Measurements from ENCODE around the gene LST1.

Gene LST1

DNA sequence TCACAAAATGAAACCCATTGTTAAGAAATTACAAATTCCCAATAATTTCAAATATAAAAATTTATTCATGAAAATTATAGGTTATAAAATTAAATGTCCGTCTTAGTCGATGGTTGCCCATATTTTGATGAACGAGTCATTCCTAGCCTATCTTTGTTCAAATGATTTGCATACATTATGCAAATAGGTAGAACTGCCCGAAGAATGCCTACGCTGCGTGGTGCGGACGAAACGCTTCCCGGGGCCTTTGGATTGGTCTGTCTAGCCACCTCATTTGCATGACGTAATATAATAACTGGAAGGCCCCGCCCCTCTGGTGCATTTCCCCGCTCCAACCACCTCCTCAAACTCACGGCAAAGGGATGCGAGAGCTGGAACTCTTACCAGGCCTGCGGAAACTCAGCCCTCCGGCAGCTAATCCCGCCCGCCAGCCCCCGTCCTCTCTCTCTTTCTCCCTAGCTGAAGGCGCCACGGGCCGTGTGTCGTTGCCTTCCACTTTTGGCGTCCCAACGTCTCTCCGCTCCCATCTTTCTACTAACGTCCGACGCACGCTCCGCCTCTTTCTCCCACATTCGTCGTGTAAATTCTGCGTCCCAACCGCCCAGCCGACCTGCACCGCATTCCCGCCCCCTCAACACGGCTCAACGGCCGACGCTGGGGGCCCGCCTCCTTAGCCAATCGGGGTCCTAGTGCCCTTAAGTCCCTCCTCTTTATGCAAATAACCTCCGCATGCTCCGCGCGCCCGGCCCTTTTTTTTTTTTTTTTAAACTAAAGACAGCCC, 33.9 kb downstream of the LST1 start:
- POLR2A ChIA-PET: interaction anchor here (0.6 to 2.1 kb wide), 4 partner anchors 14 to 45 kb away, joined by 3 to 6 read pairs (median 4); partner anchors contain the start of genes BAG6 and TNF
- CTCF ChIA-PET: no interaction called here
- DNase-seq (ENCODE audit: extremely low spot score): peak; percentile 86
- TF ChIP-seq, protein P1, sequence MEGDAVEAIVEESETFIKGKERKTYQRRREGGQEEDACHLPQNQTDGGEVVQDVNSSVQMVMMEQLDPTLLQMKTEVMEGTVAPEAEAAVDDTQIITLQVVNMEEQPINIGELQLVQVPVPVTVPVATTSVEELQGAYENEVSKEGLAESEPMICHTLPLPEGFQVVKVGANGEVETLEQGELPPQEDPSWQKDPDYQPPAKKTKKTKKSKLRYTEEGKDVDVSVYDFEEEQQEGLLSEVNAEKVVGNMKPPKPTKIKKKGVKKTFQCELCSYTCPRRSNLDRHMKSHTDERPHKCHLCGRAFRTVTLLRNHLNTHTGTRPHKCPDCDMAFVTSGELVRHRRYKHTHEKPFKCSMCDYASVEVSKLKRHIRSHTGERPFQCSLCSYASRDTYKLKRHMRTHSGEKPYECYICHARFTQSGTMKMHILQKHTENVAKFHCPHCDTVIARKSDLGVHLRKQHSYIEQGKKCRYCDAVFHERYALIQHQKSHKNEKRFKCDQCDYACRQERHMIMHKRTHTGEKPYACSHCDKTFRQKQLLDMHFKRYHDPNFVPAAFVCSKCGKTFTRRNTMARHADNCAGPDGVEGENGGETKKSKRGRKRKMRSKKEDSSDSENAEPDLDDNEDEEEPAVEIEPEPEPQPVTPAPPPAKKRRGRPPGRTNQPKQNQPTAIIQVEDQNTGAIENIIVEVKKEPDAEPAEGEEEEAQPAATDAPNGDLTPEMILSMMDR (IDR thresholded peaks at IDR 0.05; ENCODE audit: control extremely low read depth, extremely low read depth, low read depth, missing control alignments): no peak

DNA sequence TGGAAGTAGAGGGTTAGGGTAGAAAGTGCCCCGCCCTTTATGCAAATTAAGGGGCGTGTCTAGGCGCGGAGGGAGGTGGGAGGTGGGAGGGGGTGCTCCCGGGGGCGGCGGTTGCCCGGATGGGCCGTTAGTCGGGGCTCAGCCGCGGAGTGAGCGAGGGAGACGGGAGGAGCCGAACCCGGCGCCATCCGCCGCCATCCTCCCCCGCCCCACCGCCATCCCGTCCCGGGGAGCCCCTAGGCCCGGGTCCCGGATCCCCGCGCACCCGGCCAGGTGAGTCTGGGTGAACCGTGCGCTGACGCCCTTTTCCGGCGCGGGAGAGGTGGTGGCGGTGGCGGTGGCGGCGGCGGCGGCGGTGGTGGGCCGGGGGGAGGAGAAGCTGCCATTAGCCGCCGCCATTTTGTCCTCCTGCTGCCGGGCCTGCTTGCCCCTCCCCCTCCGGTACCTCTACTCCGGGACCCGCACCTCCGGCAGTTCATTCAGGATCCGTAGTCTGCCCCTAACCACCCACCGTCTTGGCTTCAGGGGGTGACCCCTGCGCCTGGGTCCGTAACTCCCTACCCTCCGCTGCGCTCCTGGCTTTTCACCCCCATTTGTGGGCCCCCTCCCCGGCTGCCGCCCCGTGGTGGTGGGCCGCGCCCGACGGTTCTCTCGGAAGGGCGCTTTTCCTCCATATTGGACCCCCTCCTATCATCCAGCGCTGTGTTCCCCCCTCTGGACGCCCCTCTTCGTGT, 34.7 kb downstream of the LST1 start, which contains the start of gene PRRC2A:
Gene PRRC2A, plus strand, starts transcription at position 130 of the 734 bp plus-strand sequence. CDS start 2,075 bp downstream, outside the sequence.
- peak; percentile 97 for DNase-seq (ENCODE audit: extremely low spot score)
- ChIA-PET POLR2A (interaction anchor here (0.9 to 2.1 kb wide), 4 partner anchors 13 to 46 kb away, joined by 3 to 6 read pairs (median 4); partner anchors contain the start of gene TNF), CTCF (interaction anchor here (2.4 kb wide), 1 partner anchor 13 kb away, joined by 7 read pairs; no protein-coding TSS in a partner anchor)
- TF ChIP-seq, protein P1 (IDR thresholded peaks at IDR 0.05; ENCODE audit: control extremely low read depth, extremely low read depth, low read depth, missing control alignments): no peak

DNA sequence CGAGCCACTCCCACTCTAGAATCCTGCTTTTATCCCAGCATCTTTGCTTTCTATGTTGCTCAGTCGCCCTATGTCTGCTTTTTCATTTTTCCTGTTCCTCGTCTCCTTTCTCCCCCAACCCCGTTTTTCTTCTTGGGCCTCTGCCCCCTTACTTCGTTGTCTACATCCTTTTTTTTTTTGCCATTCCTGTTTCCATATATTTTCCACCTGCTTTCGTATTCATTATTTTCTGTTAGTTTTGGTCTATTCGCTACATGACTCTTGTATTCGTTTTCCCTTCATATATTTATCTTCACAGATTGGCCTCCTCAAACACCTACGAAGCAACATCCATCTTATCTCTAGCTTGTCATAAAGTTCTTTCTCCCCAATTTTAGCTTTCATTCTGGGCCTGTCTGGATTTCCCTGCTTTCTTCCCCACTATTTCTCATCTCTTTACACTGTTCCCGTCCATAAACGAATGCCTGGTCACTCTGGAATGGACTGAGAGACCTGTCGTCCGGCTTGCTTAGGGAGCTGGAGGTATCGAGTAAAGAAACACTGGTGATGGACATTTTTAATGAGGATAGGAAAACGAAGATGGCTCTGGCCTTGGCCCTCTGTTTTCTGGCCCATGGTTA, 35.4 kb downstream of the LST1 start:
- POLR2A ChIA-PET: interaction anchor here (0.7 to 2.1 kb wide), 3 partner anchors 13 to 46 kb away, joined by 4 to 6 read pairs (median 5); partner anchors contain the start of gene TNF
- CTCF ChIA-PET: interaction anchor here (1.1 to 2.4 kb wide), 5 partner anchors 13 to 75 kb away, joined by 3 to 8 read pairs (median 6); partner anchors contain the start of gene ATP6V1G2
- TF ChIP-seq, protein P1 (IDR thresholded peaks at IDR 0.05; ENCODE audit: control extremely low read depth, extremely low read depth, low read depth, missing control alignments): no peak
- no peak for DNase-seq (ENCODE audit: extremely low spot score)

DNA sequence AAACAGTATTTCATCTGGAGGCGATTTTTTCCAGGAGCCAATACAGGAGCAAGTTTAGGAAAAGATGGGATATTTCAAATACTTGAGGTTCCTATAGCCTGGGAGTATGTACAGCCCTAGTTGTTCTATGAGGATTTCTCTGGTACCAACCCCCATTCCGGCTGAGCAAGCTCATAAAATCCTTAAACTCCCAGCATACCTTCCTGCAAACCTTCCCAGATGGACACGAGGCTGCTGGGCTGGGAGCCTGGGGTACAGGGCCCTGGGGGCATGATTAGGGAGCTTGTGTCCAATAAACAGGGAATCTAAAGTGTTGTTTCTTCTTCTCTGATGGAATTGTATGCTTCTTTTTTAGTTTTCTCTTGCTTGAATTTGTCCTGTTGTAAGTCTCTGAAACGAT, 35.9 kb downstream of the LST1 start:
- ChIA-PET POLR2A (interaction anchor here (0.7 to 1.2 kb wide), 2 partner anchors 18 to 31 kb away, joined by 5 to 6 read pairs; partner anchors contain the start of gene BAG6), CTCF (interaction anchor here (0.8 to 2.4 kb wide), 6 partner anchors 12 to 76 kb away, joined by 3 to 8 read pairs (median 5); partner anchors contain the start of gene ATP6V1G2)
- no peak for DNase-seq (ENCODE audit: extremely low spot score)
- TF ChIP-seq, protein P1 (IDR thresholded peaks at IDR 0.05; ENCODE audit: control extremely low read depth, extremely low read depth, low read depth, missing control alignments): no peak

DNA sequence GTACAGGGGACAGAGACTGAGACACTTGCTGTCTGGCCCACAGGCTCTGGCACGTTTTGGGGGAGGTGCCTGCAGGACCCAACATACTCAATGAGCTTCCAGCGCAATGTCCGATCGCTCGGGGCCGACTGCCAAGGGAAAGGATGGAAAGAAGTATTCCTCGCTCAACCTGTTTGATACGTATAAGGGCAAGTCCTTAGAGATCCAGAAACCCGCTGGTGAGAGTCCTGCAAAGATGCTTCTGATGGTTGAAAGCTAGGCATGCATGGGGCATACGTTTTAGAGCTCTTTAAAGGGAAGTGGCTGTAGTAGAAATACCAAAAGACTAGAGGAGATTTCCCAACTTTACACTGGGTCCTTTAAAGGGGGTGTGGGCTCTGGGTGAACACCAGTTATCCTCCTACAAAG, 36.6 kb downstream of the LST1 start:
- ChIA-PET POLR2A (interaction anchor here (0.6 to 1.2 kb wide), 2 partner anchors 30 to 860 kb away, joined by 3 to 6 read pairs; partner anchors contain the start of gene BAG6), CTCF (interaction anchor here (0.8 to 2.4 kb wide), 9 partner anchors 12 to 76 kb away, joined by 3 to 8 read pairs (median 3); partner anchors contain the start of genes ATP6V1G2 and LST1)
- no peak for DNase-seq (ENCODE audit: extremely low spot score)
- TF ChIP-seq, protein P1 (IDR thresholded peaks at IDR 0.05; ENCODE audit: control extremely low read depth, extremely low read depth, low read depth, missing control alignments): no peak

Measured in GM10248 (cell line).